ENCODE data around the gene CARMIL1.

CARMIL1 gene

GRCh38 chr6:25270559-25270958 is 8.6 kb upstream of the CARMIL1 start:
- no peak overlapping the region for H3K4me3 ChIP-seq (ENCODE audit: low read depth, low read length)
- no peak for DNase-seq (ENCODE audit: low read depth)
- no peak for TF ChIP-seq CTCF (conservative IDR thresholded peaks at IDR 0.05; ENCODE audit: low read depth, low read length)

GRCh38 chr6:25275436-25275835 is 3.7 kb upstream of the CARMIL1 start:
- TF ChIP-seq CTCF (conservative IDR thresholded peaks at IDR 0.05; ENCODE audit: low read depth, low read length): no peak
- DNase-seq (ENCODE audit: low read depth): no peak
- no peak overlapping the region for H3K4me3 ChIP-seq (ENCODE audit: low read depth, low read length)

GRCh38 chr6:25277386-25277785 is 1.8 kb upstream of the CARMIL1 start:
- no peak for TF ChIP-seq CTCF (conservative IDR thresholded peaks at IDR 0.05; ENCODE audit: low read depth, low read length)
- no peak for DNase-seq (ENCODE audit: low read depth)

GRCh38 chr6:25277857-25278256 is 1.3 kb upstream of the CARMIL1 start:
- TF ChIP-seq CTCF (conservative IDR thresholded peaks at IDR 0.05; ENCODE audit: low read depth, low read length): no peak
- DNase-seq (ENCODE audit: low read depth): no peak
- H3K4me3 ChIP-seq (ENCODE audit: low read depth, low read length): no peak overlapping the region

More at GRCh38 chr6:25277386-25277785, 1.8 kb upstream of the CARMIL1 start:
- H3K4me3 ChIP-seq (ENCODE audit: low read depth, low read length): no peak overlapping the region

- H3K4me3 ChIP-seq (ENCODE audit: low read depth, low read length): peak overlapping the region; percentile 73
- no peak for TF ChIP-seq CTCF (conservative IDR thresholded peaks at IDR 0.05; ENCODE audit: low read depth, low read length)
- no peak for DNase-seq (ENCODE audit: low read depth)
Observed at GRCh38 chr6:25278261-25278913, 787 bp upstream of the CARMIL1 start.

GRCh38 chr6:25279748-25280343 is 672 bp downstream of the CARMIL1 start:
- no peak for TF ChIP-seq CTCF (conservative IDR thresholded peaks at IDR 0.05; ENCODE audit: low read depth, low read length)
- DNase-seq (ENCODE audit: low read depth): no peak
- H3K4me3 ChIP-seq (ENCODE audit: low read depth, low read length): peak overlapping the region; percentile 73

Data from choroid plexus epithelial cell (primary cell).